Osteocyte (in vitro differentiated cells): ENCODE data around the gene TMEM200C. TPM values are rescaled to one million over a fixed set of nuclear protein-coding genes. Genes with fewer than 3 reads are reported as not detected.

Experiments
- DNase-seq: peaks from one replicate; pipeline ENCODE4 v3.0.0; 2021; ENCODE audit warnings: mixed read lengths; ENCODE audit not compliant: unreplicated experiment; ENCODE audit errors: extremely low spot score
- H3K27ac Mint-ChIP-seq: one replicate; pipeline ENCODE4 v1.8.0; 2021; ENCODE audit warnings: mild to moderate bottlenecking, mixed read lengths; ENCODE audit not compliant: unreplicated experiment
- H3K27me3 Mint-ChIP-seq: one replicate; pipeline ENCODE4 v1.8.0; 2021; ENCODE audit warnings: mixed read lengths; ENCODE audit not compliant: unreplicated experiment
- H3K36me3 Mint-ChIP-seq: one replicate; pipeline ENCODE4 v1.8.0; 2021; ENCODE audit warnings: mixed read lengths; ENCODE audit not compliant: unreplicated experiment
- H3K4me1 Mint-ChIP-seq: one replicate; pipeline ENCODE4 v1.8.0; 2021; ENCODE audit warnings: mixed read lengths; ENCODE audit not compliant: unreplicated experiment
- H3K4me3 Mint-ChIP-seq: one replicate; pipeline ENCODE4 v1.8.0; 2021; ENCODE audit warnings: mild to moderate bottlenecking, moderate library complexity, mixed read lengths; ENCODE audit not compliant: unreplicated experiment
- H3K9me3 Mint-ChIP-seq: one replicate; pipeline ENCODE4 v1.8.0; 2021; ENCODE audit warnings: mixed read lengths; ENCODE audit not compliant: unreplicated experiment
- CTCF ChIP-seq: fragments of 200-600 bp; sonication (generic); IDR thresholded peaks from 2 replicates; pipeline ENCODE4 v1.5.0; 2021; ENCODE audit warnings: antibody characterized with exemption, mild to moderate bottlenecking, moderate library complexity
- total RNA-seq: library from RNA; stranded (reverse); gene quantifications from 2 replicates; pipeline ENCODE4 v1.2.1, GENCODE V29; 2021

The TMEM200C gene
- total RNA-seq, 1 donor from 2014 or later, result 1.6 TPM

- peaks cover 53% of the 10 kb centered on the region for H3K27me3 Mint-ChIP-seq
- no peak overlapping the region for H3K4me3 Mint-ChIP-seq
- DNase-seq, result no peak
- no peak overlapping the region for H3K27ac Mint-ChIP-seq
- no peaks in the 10 kb centered on the region for H3K4me1 Mint-ChIP-seq
- H3K9me3 Mint-ChIP-seq, result no peaks in the 10 kb centered on the region
- TF ChIP-seq CTCF, result no peak
- H3K36me3 Mint-ChIP-seq, result no peaks in the 10 kb centered on the region
Measured at GRCh38 chr18:5857180-5857579, 38.1 kb downstream of the TMEM200C start.

GRCh38 chr18:5853253-5853652 is 42.1 kb downstream of the TMEM200C start:
- no peak for DNase-seq
- H3K9me3 Mint-ChIP-seq, result no peaks in the 10 kb centered on the region
- no peak overlapping the region for H3K4me3 Mint-ChIP-seq
- no peaks in the 10 kb centered on the region for H3K4me1 Mint-ChIP-seq
- TF ChIP-seq CTCF, result no peak
- H3K36me3 Mint-ChIP-seq, result no peaks in the 10 kb centered on the region
- no peak overlapping the region for H3K27ac Mint-ChIP-seq
- H3K27me3 Mint-ChIP-seq, result peaks cover 48% of the 10 kb centered on the region

- TF ChIP-seq CTCF, result peak; percentile 41
- H3K36me3 Mint-ChIP-seq, result no peaks in the 10 kb centered on the region
- peaks cover 39% of the 10 kb centered on the region for H3K27me3 Mint-ChIP-seq
- H3K4me3 Mint-ChIP-seq, result no peak overlapping the region
- no peaks in the 10 kb centered on the region for H3K9me3 Mint-ChIP-seq
- H3K4me1 Mint-ChIP-seq, result no peaks in the 10 kb centered on the region
- H3K27ac Mint-ChIP-seq, result no peak overlapping the region
- no peak for DNase-seq
Measured at GRCh38 chr18:5851998-5852397, 43.3 kb downstream of the TMEM200C start.

- Mint-ChIP-seq H3K4me3 (no peak overlapping the region), H3K27ac (no peak overlapping the region), H3K36me3 (no peaks in the 10 kb centered on the region), H3K4me1 (no peaks in the 10 kb centered on the region), H3K9me3 (no peaks in the 10 kb centered on the region), H3K27me3 (peaks cover 19% of the 10 kb centered on the region)
- no peak for TF ChIP-seq CTCF
- DNase-seq, result no peak
Measured at GRCh38 chr18:5842653-5843052, 52.7 kb downstream of the TMEM200C start.

- H3K4me3 Mint-ChIP-seq, result no peak overlapping the region
- peak; percentile 38 for TF ChIP-seq CTCF
- no peaks in the 10 kb centered on the region for H3K9me3 Mint-ChIP-seq
- peaks cover 18% of the 10 kb centered on the region for H3K27me3 Mint-ChIP-seq
- no peak overlapping the region for H3K27ac Mint-ChIP-seq
- DNase-seq, result no peak
- no peaks in the 10 kb centered on the region for H3K36me3 Mint-ChIP-seq
- no peaks in the 10 kb centered on the region for H3K4me1 Mint-ChIP-seq
Measured at GRCh38 chr18:5841518-5841917, 53.8 kb downstream of the TMEM200C start.
